Heart left ventricle (tissue), 16 donors: ENCODE measurements around the gene MYO1G. TPM values are rescaled to one million over a fixed set of nuclear protein-coding genes. Genes with fewer than 3 reads are reported as not detected.
A peak's percentile ranks its signal among the peaks of the same experiment; 100 is the strongest.

Source experiments
- ATAC-seq, 4 donors: fragments of 200-7000 bp; cut with Tn5 transposase; one replicate each; pipeline ENCODE4 v1.9.1; 2020 to 2022; ENCODE audit warnings: moderate library complexity in 4 of 4, mild to moderate bottlenecking in 3 of 4, moderate number of reproducible peaks in 1 of 4
- DNase-seq, 5 donors: peaks; one replicate each; pipeline ENCODE4 v3.0.0-alpha.2; 2020
- H3K27ac ChIP-seq, 12 donors: fragments of 200-600 bp; sonication (generic) in 4 of 12; one replicate each; pipeline versions ENCODE4 v1.5.0 to v1.8.0; 2016 to 2022; ENCODE audit warnings: mild to moderate bottlenecking in 2 of 12
- H3K27me3 ChIP-seq, 9 donors: fragments of 200-600 bp; sonication (generic) in 2 of 9; one replicate each; pipeline versions ENCODE4 v1.5.1 to v1.8.0; 2016 to 2022; ENCODE audit warnings: mild to moderate bottlenecking in 3 of 9
- H3K36me3 ChIP-seq, 9 donors: fragments of 200-600 bp; sonication (generic) in 2 of 9; one replicate each; pipeline versions ENCODE4 v1.5.0 to v1.8.0; 2018 to 2022; ENCODE audit warnings: mild to moderate bottlenecking in 2 of 9
- H3K4me1 ChIP-seq, 12 donors: fragments of 200-600 bp; sonication (generic) in 4 of 12; one replicate each; pipeline versions ENCODE4 v1.5.0 to v1.8.0; 2016 to 2022; ENCODE audit warnings: mild to moderate bottlenecking in 3 of 12
- H3K4me3 ChIP-seq, 12 donors: fragments of 200-600 bp; sonication (generic) in 4 of 12; one replicate each; pipeline versions ENCODE4 v1.5.0 to v1.8.0; 2017 to 2022; ENCODE audit warnings: mild to moderate bottlenecking in 9 of 12, moderate library complexity in 4 of 12
- H3K9me3 ChIP-seq, 12 donors: fragments of 200-600 bp; sonication (generic) in 4 of 12; one replicate each; pipeline versions ENCODE4 v1.5.0 to v1.8.0; 2016 to 2022; ENCODE audit warnings: mild to moderate bottlenecking in 1 of 12
- POLR2A ChIP-seq, 2 donors: fragments of 450-650 bp; IDR thresholded peaks; one replicate each; pipeline ENCODE4 v1.6.1; 2017; ENCODE audit warnings: antibody characterized with exemption in 2 of 2, mild to moderate bottlenecking in 2 of 2, moderate library complexity in 2 of 2
- WGBS, 4 donors: extraction: QIAGEN DNeasy Blood & Tissue Kit in 2 of 4; methylation state at CpG; one replicate each; pipeline versions ENCODE4 v1.1.5 to v1.1.7; 2013 to 2018; 5-methylcytosine and 5-hydroxymethylcytosine counted together
- intact Hi-C, 10 donors: fragments of 100-400 bp; cut with DNase I; formaldehyde crosslinking; loops; one replicate each; pipeline versions ENCODE4 v1.11.1 to v1.14.2; 2022
- polyA plus RNA-seq, 2 donors: library from polyadenylated mRNA; stranded (reverse); fragments of 200-250 nt; gene quantifications; one replicate each; pipeline ENCODE4 v1.2.3, GENCODE V29; 2013
- total RNA-seq, 9 donors: library from RNA; depleted of rRNA in 2 of 9; stranded (reverse); fragments of >200 nt in 2 of 9; fragmentation: NEBNext Ultra II Directional in 3 of 9; extraction: Animal tissue kit (Norgen Biotek cat#: 25700) in 3 of 9; gene quantifications; one replicate each; pipeline versions ENCODE4 v1.1.0 to v1.2.4, GENCODE V29; 2016 to 2023
- TF ChIP-seq, protein P1 (sequence below), 12 donors: fragments of 200-600 bp; sonication (generic) in 4 of 12; IDR thresholded peaks; one replicate each; pipeline versions ENCODE4 v1.5.0 to v1.8.0; 2018 to 2022; ENCODE audit warnings: antibody characterized with exemption in 12 of 12, mild to moderate bottlenecking in 5 of 12
- donor health status: ischemic (EF 13 %, LVEDD 7.1; RV severe dilation, severe dysfunction).
- donor health status: healthy with polysubstance abuse.
- donor health status: DM: no; HTN: yes; CAD: no.
- donor health status: DM: no; HTN: no; CAD: no.
- donor health status: ischemic (EF 25% LVEDD 6.9; RV normal size, moderate dysfunction).
- donor health status: ischemic (EF 25% LVEDD 5.7; RV mildly dilated, moderate dysfunction).
- donor health status: healthy.
- donor health status: DM: yes; HTN: yes; CAD: no.
- donor health status: ischemic (EF 35%, LVEDD 5.7; RV mildly dilated, moderate dysfunction).
- donor health status: nonischemic (EF 11% LVEDD 7.7; RV severe dilation, severe dysfunction).
- donor health status: DM: yes; HTN: yes; CAD: no.
- donor health status: PGD.
- donor health status: ischemic (EF 29% LVEDD 5.4; RV normal size, mild dysfunction).
- donor health status: nonischemic (EF 23%, LVEDD 6.1; RV moderate dilation, normal function).

MYO1G gene
- total and polyA plus RNA-seq, 11 donors, result 0.13 to 19.0 (median 0.79) TPM

DNA sequence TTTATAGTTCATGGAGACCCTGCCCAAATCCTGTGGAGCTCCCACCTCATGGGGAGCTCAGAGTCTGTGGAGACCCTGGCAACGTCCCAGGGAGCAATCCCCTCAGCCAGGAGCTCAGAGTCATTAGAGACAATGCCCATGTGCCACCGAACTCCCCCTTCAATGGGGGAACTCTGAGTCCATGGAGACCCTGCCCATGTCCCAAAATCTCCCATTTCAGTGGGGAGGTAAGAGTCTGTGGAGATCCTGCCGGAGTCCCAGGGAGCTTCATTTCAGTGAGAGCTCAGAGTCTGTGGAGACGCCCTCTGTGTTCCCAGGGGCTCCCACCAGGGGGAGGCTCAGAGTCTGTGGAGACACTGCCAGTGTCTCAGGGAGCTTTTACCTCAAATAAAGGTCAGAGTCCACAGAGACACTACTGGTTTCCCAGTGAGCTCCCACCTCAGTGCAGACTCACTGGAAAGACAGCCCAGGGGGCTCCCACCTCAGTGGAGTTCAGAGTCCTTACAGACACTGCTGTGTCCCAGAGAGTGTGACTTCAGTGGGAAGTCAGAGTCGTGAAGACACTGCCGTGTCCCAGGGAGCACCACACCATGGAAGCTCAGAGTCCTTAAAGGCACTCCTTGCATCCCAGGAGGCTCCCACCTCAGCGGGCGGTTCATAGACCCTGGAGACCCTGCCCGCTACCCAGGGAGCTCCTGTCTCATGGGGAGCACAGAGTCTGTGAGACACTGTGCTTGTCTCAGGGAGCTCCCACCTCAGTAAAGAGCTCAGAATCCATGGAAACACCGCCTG lies 5.0 kb downstream of the MYO1G start:
- Histone ChIP-seq H3K4me3 (no peak overlapping the region), H3K9me3 (no peaks in the 10 kb centered on the region), H3K27ac (no peak overlapping the region), H3K27me3 (no peaks in the 10 kb centered on the region), H3K4me1 (peaks cover 0 to 28% (median 0%) of the 10 kb centered on the region in 12 donors), H3K36me3 (peaks cover 0 to 59% (median 0%) of the 10 kb centered on the region in 9 donors)
- ATAC-seq (peak in 3 of 4 donors; percentile 58 to 71 (median 68)), DNase-seq (peak in 3 of 5 donors; percentile 52 to 60 (median 54))
- WGBS, 4 donors, result 53 to 76% (median 71%) methylated on average over 5 to 10 of the region's 10 CpGs
- intact Hi-C loops, result loop anchor here (1.0 to 10.0 kb wide), 8 partner anchors 138 to 301 kb away; partner anchors contain the start of gene TBRG4 (in 1 of the 10)
- TF ChIP-seq POLR2A (IDR thresholded peaks at IDR 0.05), result no peak
- TF ChIP-seq, protein P1, sequence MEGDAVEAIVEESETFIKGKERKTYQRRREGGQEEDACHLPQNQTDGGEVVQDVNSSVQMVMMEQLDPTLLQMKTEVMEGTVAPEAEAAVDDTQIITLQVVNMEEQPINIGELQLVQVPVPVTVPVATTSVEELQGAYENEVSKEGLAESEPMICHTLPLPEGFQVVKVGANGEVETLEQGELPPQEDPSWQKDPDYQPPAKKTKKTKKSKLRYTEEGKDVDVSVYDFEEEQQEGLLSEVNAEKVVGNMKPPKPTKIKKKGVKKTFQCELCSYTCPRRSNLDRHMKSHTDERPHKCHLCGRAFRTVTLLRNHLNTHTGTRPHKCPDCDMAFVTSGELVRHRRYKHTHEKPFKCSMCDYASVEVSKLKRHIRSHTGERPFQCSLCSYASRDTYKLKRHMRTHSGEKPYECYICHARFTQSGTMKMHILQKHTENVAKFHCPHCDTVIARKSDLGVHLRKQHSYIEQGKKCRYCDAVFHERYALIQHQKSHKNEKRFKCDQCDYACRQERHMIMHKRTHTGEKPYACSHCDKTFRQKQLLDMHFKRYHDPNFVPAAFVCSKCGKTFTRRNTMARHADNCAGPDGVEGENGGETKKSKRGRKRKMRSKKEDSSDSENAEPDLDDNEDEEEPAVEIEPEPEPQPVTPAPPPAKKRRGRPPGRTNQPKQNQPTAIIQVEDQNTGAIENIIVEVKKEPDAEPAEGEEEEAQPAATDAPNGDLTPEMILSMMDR (IDR thresholded peaks at IDR 0.05), result peak; percentile 31 to 66 (median 55)

DNA sequence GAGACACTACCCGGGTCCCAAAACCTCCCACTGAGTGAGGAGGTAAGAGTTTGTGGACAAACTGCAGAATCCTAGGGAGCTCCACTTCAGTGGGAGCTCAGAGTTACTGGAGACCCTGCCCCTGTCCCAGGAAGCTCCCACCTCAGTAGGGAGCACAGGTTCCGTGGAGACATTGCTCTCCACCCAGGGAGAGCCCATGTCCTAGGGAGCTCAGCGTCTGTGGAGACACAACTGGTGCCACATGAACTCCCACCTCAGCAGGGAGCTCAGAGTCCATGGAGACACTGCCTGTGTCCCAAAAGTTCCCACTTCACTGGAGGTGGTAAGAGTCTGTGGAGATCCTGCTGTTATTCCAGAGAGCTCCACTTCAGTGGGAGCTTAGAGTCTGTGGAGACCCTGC lies 6.3 kb downstream of the MYO1G start:
- DNase-seq (no peak), ATAC-seq (no peak)
- Histone ChIP-seq H3K9me3 (no peaks in the 10 kb centered on the region), H3K27me3 (no peaks in the 10 kb centered on the region), H3K27ac (no peak overlapping the region), H3K4me3 (no peak overlapping the region), H3K36me3 (peaks cover 0 to 72% (median 0%) of the 10 kb centered on the region in 9 donors), H3K4me1 (peaks cover 0 to 18% (median 0%) of the 10 kb centered on the region in 12 donors)
- no peak for TF ChIP-seq POLR2A (IDR thresholded peaks at IDR 0.05)
- TF ChIP-seq, protein P1 (IDR thresholded peaks at IDR 0.05), result no peak
- 77 to 84% (median 79%) methylated on average over 3 of the region's 3 CpGs for WGBS, 4 donors
- intact Hi-C loops, result loop anchor here in 9 of 10 donors (2.0 to 10.0 kb wide), 6 partner anchors 140 to 302 kb away; partner anchors contain the start of gene TBRG4 (in 1 of the 9)

DNA sequence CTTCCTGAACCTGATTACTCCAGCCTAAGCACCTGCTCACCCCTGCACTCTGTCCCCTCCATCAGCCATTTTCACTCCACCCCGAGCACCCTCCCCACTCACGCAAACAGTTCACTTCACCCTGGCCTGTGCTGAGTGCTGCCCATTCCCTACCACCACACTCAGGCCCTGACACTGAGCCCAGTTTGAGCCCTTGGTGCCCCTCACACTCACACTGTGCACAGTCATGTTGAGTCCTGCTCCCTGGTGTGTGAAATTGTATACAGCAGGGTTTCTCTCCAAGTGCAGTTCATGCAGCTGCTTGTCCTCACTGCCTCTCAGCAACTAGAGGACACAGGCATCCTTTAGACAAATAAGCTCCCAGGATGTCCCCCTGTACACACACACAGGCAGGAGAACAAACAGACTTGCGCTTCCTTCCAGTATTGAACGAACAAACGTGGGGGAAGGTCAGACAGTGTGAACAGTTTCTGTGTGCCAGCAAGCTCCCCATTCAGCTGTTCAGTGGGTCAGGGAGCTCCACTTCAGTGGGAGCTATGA lies 6.8 kb downstream of the MYO1G start:
- DNase-seq, result no peak

More for the DNA sequence above, 6.8 kb downstream of the MYO1G start:
- H3K27ac ChIP-seq, result no peak overlapping the region
- peaks cover 0 to 77% (median 0%) of the 10 kb centered on the region in 9 donors for H3K36me3 ChIP-seq
- no peak for ATAC-seq
- H3K4me1 ChIP-seq, result peaks cover 0 to 12% (median 0%) of the 10 kb centered on the region in 12 donors
- WGBS, 4 donors, result 71 to 95% (median 79%) methylated on average over 2 to 5 of the region's 5 CpGs
- H3K4me3 ChIP-seq, result no peak overlapping the region
- H3K9me3 ChIP-seq, result no peaks in the 10 kb centered on the region
- TF ChIP-seq, protein P1 (IDR thresholded peaks at IDR 0.05), result no peak
- no peak for TF ChIP-seq POLR2A (IDR thresholded peaks at IDR 0.05)
- intact Hi-C loops, result loop anchor here in 9 of 10 donors (2.0 to 10.0 kb wide), 6 partner anchors 140 to 303 kb away; partner anchors contain the start of gene TBRG4 (in 1 of the 9)
- no peaks in the 10 kb centered on the region for H3K27me3 ChIP-seq
